Measurements from ENCODE around the gene CSF2.
"Not testable (repeated sequence)": the region's sequence is repeated elsewhere in the genome, so short reads cannot be mapped to it uniquely, and the experiment has no call there.

Gene CSF2

DNA sequence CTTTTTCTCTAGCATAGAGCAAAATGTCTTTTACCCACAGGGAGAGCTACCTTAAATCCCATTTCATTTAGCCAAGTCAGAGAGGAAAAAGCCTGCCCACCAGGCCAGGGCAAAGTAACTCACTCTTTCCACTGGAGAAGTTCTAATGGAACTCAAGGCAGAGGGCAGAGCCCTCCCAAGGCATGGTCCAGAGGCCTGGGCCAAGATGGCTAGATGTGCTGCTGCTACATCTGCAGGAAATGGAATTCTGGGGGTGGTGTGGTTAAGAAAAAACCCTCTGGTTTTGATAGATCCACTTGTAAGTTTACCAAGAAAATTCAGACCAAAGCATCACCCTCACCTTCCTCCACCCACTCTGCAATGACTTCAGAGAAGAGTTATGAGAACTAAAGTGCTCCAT, 37.3 kb downstream of the CSF2 start:
- DNase-seq (ENCODE audit: low spot score), result no peak

GRCh38 chr5:132112111-132112510, 38.5 kb downstream of the CSF2 start:
- no peak for DNase-seq (ENCODE audit: low spot score)

DNA sequence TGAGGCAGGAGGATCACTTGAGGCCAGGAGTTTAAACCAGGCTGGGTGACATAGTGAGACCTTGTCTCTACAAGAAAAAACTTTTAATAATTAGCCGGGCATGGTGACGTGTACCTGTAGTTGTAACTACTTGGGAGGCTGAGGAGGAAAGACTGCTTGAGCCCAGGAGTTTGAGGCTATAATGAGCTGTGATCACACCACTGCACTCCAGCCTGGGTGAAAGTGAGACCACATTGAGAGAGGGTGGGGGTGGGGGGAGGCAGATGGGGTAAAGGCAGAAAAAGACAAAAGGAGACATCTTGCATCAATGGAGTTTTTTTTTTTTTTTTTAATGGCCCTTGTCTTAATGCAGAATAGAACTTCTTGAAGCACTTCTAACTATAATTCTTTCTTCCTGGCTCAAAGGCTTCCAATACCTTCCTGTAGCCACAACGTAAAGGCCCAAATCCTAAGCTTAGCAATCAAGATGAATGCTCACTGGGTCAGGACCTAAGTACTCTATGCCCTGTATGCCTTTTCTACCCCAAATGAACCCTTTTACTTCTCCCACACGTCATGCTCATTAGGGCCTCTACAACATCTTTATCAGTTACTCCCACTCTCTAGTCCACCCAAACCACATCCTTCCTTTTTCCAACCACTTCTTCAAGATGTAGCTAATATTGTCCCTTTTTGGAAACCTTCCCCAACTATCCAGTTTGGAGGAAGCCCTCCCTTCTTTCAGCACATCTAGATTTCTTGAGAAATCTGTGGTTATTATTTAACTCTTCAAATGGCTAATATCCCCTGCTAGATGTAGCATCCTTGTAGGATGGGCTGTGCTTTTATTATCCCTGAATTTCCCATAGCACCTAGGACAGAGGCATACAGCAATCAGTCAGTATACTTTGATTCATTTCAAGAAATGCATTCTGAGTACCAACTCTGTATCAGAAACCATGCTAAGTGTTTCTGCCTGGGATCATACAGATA, 40.8 kb downstream of the CSF2 start:
- DNase-seq (ENCODE audit: low spot score), result no peak

DNA sequence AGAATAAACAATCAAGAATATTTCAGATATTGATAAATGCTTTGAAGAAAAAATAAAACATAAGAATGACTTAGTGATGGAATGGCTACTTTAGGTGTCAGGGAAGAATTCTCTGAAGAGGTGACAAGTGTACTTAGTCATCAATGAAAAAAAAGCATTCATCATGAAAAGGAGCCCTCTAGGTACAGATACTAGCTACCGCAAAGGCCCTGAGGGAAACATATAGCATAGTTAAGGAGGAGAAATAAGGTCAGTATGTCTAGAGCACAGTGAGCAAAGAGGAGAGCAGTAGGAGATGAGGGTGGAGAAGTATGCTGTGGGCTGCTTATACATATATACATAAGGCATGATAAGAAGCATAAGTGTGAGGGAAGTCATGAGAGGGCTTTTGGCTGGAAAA, 41.8 kb downstream of the CSF2 start:
- DNase-seq (ENCODE audit: low spot score), result no peak

DNA sequence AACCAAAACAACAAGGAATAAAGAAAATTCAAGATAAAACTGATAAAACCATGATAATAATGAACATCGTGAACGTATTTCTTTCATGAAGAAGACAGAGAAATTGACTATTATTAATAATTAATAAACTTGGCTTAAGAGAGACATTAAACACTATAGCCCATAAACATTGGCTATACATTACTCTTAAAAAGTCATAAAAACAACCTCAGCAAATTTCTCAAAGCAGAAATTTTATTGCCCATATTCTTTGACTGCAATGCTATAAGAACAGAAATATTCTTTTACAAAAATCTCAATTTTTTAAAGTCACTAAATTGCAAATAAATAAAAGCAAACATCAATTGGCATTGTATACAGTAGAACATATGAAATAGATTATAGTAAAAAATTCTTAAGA, 42.5 kb downstream of the CSF2 start:
- DNase-seq (ENCODE audit: low spot score), result no peak

GRCh38 chr5:132116909-132117489, 43.4 kb downstream of the CSF2 start:
- DNase-seq (ENCODE audit: low spot score), result not testable (repeated sequence)

GRCh38 chr5:132120717-132121116, 47.1 kb downstream of the CSF2 start:
- not testable (repeated sequence) for DNase-seq (ENCODE audit: low spot score)

- DNase-seq (ENCODE audit: low spot score), result not testable (repeated sequence)
Measured at GRCh38 chr5:132122971-132123370, 49.4 kb downstream of the CSF2 start.

GRCh38 chr5:132123578-132123977, 50.0 kb downstream of the CSF2 start:
- DNase-seq (ENCODE audit: low spot score), result not testable (repeated sequence)

Data from RKO (cell line).